Measurements from ENCODE around the gene EFNA3.

The EFNA3 gene

DNA sequence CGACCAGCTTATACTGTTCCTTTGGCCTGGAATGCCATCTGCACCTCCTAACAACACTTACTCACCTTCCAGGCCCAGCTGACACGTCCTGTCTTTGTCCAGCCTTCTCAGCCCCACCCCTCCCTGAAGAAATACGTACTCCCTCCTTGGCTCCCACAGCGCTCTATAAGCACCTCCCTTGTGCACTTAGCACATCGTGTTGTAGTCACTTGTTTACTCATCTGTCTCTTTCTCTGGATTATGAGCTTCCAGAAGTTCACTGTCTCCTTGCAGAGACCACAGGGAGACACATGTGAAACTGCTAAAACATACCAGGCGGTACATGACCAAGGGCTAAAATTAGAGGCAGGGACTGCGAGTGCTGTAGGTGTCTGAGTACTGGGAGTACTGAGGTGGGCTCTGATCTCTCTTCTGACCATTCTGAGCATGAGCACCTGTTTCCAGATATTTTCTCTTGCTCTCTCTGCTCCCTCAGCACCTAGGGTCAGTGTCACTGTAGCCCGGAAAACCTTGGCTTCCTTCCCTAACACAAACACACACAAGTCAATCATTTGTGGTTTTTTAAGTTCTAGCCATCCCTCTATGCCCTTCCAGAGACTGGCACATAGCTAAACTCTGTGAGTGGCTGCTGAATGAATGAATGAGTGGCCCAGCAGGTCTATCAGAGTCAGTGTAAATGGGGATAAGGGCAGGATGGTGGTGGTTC lies 39.9 kb upstream of the EFNA3 start:
- no peak overlapping the region for H3K27ac ChIP-seq (ENCODE audit: low read length)
- no peak overlapping the region for H3K4me3 ChIP-seq (ENCODE audit: low read depth in 1 of 2, low read length in 2 of 2)
- no peaks in the 10 kb centered on the region for H3K9me3 ChIP-seq (ENCODE audit: control insufficient read depth in 1 of 2, low read length in 2 of 2)
- H3K4me1 ChIP-seq (ENCODE audit: control insufficient read depth in 1 of 2, insufficient read depth in 2 of 2, low read length in 2 of 2), result peaks cover 0 to 8% of the 10 kb centered on the region in 2 donors
- H3K27me3 ChIP-seq (ENCODE audit: low read depth, low read length), result no peaks in the 10 kb centered on the region
- H3K36me3 ChIP-seq (ENCODE audit: control insufficient read depth in 1 of 2, insufficient read depth in 2 of 2, low read length in 2 of 2), result no peaks in the 10 kb centered on the region

- Histone ChIP-seq H3K36me3 (ENCODE audit: control insufficient read depth in 1 of 2, insufficient read depth in 2 of 2, low read length in 2 of 2) (no peaks in the 10 kb centered on the region), H3K9me3 (ENCODE audit: control insufficient read depth in 1 of 2, low read length in 2 of 2) (no peaks in the 10 kb centered on the region), H3K27me3 (ENCODE audit: low read depth, low read length) (no peaks in the 10 kb centered on the region), H3K4me3 (ENCODE audit: low read depth in 1 of 2, low read length in 2 of 2) (no peak overlapping the region), H3K27ac (ENCODE audit: low read length) (no peak overlapping the region), H3K4me1 (ENCODE audit: control insufficient read depth in 1 of 2, insufficient read depth in 2 of 2, low read length in 2 of 2) (peaks cover 0 to 8% of the 10 kb centered on the region in 2 donors)
These were observed 39.3 kb upstream of the EFNA3 start for GRCh38 chr1:155039308-155039669.

DNA sequence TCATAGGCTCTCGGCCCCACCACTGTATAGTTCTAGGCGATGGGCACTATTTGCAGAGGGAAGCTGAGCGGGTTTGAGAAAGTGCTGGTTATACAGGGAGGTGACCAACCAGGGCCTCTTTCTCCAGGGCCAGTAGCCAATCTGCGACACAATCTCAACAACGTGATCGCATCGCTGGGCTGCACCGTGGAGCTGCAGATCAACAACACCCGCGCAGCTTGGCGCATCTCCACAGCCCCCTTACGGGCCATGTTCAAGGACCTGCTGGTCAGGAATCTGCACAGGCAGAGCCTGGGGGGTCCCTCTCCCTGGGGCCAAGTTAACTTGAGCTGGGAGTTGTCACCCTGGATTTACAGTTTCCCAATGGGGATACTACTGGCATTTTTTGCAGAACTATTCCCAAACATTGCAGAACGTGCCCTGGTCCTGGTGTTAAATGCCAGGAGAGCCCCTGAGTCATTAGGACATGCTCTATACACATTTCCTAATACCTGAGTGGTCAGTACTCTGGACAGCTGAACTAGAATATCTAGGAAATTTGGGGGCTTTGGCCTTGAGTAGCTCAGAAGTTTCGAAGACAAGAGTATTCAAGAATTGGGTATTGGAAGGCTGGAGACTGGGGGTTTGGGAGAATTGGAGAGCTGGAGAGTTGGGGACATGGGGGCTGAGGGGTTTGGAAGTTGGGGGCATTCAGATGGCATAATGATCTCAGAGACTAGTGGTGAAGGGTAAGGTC lies 38.1 kb upstream of the EFNA3 start:
- no peak overlapping the region for H3K27ac ChIP-seq (ENCODE audit: low read length)
- H3K4me3 ChIP-seq (ENCODE audit: low read depth in 1 of 2, low read length in 2 of 2), result no peak overlapping the region
- H3K9me3 ChIP-seq (ENCODE audit: control insufficient read depth in 1 of 2, low read length in 2 of 2), result no peaks in the 10 kb centered on the region
- no peaks in the 10 kb centered on the region for H3K36me3 ChIP-seq (ENCODE audit: control insufficient read depth in 1 of 2, insufficient read depth in 2 of 2, low read length in 2 of 2)
- H3K4me1 ChIP-seq (ENCODE audit: control insufficient read depth in 1 of 2, insufficient read depth in 2 of 2, low read length in 2 of 2), result peaks cover 4 to 8% of the 10 kb centered on the region in 2 donors
- no peaks in the 10 kb centered on the region for H3K27me3 ChIP-seq (ENCODE audit: low read depth, low read length)

GRCh38 chr1:155042789-155043188 lies 35.8 kb upstream of the EFNA3 start:
- Histone ChIP-seq H3K4me3 (ENCODE audit: low read depth in 1 of 2, low read length in 2 of 2) (no peak overlapping the region), H3K27ac (ENCODE audit: low read length) (peak overlapping the region; percentile 82), H3K4me1 (ENCODE audit: control insufficient read depth in 1 of 2, insufficient read depth in 2 of 2, low read length in 2 of 2) (peaks cover 4 to 7% of the 10 kb centered on the region in 2 donors), H3K9me3 (ENCODE audit: control insufficient read depth in 1 of 2, low read length in 2 of 2) (no peaks in the 10 kb centered on the region), H3K36me3 (ENCODE audit: control insufficient read depth in 1 of 2, insufficient read depth in 2 of 2, low read length in 2 of 2) (no peaks in the 10 kb centered on the region), H3K27me3 (ENCODE audit: low read depth, low read length) (no peaks in the 10 kb centered on the region)

DNA sequence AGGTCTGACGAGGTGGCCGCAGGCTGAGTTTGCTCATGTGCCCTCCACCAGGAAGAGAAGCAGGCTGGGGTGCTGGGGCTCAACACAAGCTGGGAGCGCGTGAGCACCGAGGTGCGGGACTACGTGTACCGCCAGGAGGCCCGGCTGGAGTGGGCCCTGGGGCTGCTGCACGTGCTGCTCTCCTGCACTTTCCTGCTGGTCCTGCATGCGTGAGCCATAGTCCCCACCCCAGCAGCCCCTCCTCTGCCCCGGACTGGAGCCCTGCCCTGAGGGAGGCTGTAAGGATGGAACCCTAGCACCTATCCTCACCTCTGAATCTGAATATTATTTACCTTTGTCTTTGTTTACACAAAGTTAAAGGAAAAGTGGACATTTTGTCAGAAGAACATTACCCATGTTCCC lies 35.3 kb upstream of the EFNA3 start:
- Histone ChIP-seq H3K27ac (ENCODE audit: low read length) (peak overlapping the region; percentile 82), H3K4me3 (ENCODE audit: low read depth in 1 of 2, low read length in 2 of 2) (no peak overlapping the region), H3K36me3 (ENCODE audit: control insufficient read depth in 1 of 2, insufficient read depth in 2 of 2, low read length in 2 of 2) (no peaks in the 10 kb centered on the region), H3K4me1 (ENCODE audit: control insufficient read depth in 1 of 2, insufficient read depth in 2 of 2, low read length in 2 of 2) (peaks cover 2 to 4% of the 10 kb centered on the region in 2 donors), H3K9me3 (ENCODE audit: control insufficient read depth in 1 of 2, low read length in 2 of 2) (no peaks in the 10 kb centered on the region), H3K27me3 (ENCODE audit: low read depth, low read length) (no peaks in the 10 kb centered on the region)

GRCh38 chr1:155043793-155044192 lies 34.8 kb upstream of the EFNA3 start:
- H3K4me1 ChIP-seq (ENCODE audit: control insufficient read depth in 1 of 2, insufficient read depth in 2 of 2, low read length in 2 of 2), result peaks cover 0 to 4% of the 10 kb centered on the region in 2 donors
- no peaks in the 10 kb centered on the region for H3K27me3 ChIP-seq (ENCODE audit: low read depth, low read length)
- no peak overlapping the region for H3K4me3 ChIP-seq (ENCODE audit: low read depth in 1 of 2, low read length in 2 of 2)
- H3K9me3 ChIP-seq (ENCODE audit: control insufficient read depth in 1 of 2, low read length in 2 of 2), result no peaks in the 10 kb centered on the region
- no peaks in the 10 kb centered on the region for H3K36me3 ChIP-seq (ENCODE audit: control insufficient read depth in 1 of 2, insufficient read depth in 2 of 2, low read length in 2 of 2)
- H3K27ac ChIP-seq (ENCODE audit: low read length), result peak overlapping the region; percentile 82

DNA sequence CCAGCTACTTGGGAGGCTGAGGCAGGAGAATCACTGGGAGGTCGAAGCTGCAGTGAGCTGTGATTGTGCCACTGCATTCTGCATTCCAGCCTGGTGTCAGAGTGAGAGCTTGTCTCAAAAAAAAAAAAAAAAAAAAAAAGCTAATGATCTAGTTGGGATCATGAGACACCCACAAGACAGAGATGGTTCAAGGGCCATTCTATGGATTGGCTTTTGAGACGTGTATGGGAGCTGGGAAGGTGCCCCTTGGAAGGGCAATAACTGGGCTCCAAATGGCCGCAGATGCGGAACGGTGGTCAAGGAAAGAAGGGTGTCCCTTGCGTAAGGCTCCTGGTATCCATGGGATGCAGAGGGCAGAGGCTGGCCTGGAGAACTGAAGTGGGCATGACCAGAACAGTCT lies 34.3 kb upstream of the EFNA3 start:
- Histone ChIP-seq H3K27me3 (ENCODE audit: low read depth, low read length) (no peaks in the 10 kb centered on the region), H3K27ac (ENCODE audit: low read length) (peak overlapping the region; percentile 82), H3K36me3 (ENCODE audit: control insufficient read depth in 1 of 2, insufficient read depth in 2 of 2, low read length in 2 of 2) (no peaks in the 10 kb centered on the region), H3K4me1 (ENCODE audit: control insufficient read depth in 1 of 2, insufficient read depth in 2 of 2, low read length in 2 of 2) (peaks cover 0 to 5% of the 10 kb centered on the region in 2 donors), H3K4me3 (ENCODE audit: low read depth in 1 of 2, low read length in 2 of 2) (no peak overlapping the region), H3K9me3 (ENCODE audit: control insufficient read depth in 1 of 2, low read length in 2 of 2) (no peaks in the 10 kb centered on the region)

GRCh38 chr1:155044812-155045657 lies 33.6 kb upstream of the EFNA3 start:
- Histone ChIP-seq H3K9me3 (ENCODE audit: control insufficient read depth in 1 of 2, low read length in 2 of 2) (no peaks in the 10 kb centered on the region), H3K4me1 (ENCODE audit: control insufficient read depth in 1 of 2, insufficient read depth in 2 of 2, low read length in 2 of 2) (peaks cover 6 to 12% of the 10 kb centered on the region in 2 donors), H3K27me3 (ENCODE audit: low read depth, low read length) (no peaks in the 10 kb centered on the region), H3K4me3 (ENCODE audit: low read depth in 1 of 2, low read length in 2 of 2) (no peak overlapping the region), H3K36me3 (ENCODE audit: control insufficient read depth in 1 of 2, insufficient read depth in 2 of 2, low read length in 2 of 2) (no peaks in the 10 kb centered on the region), H3K27ac (ENCODE audit: low read length) (peak overlapping the region; percentile 23)

DNA sequence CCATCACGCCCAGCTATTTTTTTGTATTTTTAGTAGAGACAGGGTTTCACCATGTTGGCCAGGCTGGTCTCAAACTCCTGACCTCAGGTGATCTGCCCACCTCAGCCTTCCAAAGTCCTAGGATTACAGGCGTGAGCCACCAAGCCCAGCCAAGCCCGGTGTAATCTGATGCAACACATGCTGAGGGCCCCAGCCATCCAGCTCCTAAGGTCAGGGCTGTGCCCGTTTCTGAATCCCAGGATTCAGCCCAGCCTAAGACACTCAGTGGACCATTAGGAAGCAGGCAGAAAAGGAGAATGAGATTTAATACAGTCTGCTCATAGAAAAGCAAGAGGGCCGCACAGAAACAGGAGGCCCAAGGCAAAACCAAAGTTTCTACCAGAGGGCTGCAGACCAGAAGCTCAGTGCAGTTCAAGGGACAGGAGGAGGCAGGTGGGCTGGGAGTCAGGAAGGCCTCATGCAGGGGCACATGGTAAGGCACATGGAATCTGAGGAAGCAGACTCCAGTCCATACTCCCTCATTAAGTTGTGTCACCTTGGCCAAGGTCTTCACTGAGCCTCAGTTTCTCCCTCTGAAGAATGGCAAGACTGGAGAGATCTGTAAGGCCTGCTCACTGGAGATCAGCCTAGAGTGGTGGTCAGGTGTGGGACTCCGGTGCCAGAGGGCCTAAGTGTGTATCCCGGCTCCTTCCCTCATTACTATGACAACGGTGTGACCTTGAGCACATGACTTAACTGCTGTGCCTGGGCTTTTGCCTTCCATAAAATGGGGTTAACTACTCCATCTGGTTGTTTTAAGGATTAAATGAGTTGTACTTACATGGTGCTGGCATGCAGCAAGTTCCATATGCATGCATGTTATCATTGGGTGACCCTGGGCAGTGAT lies 29.9 kb upstream of the EFNA3 start:
- H3K4me3 ChIP-seq (ENCODE audit: low read depth in 1 of 2, low read length in 2 of 2), result no peak overlapping the region
- peaks cover 12 to 26% of the 10 kb centered on the region in 2 donors for H3K4me1 ChIP-seq (ENCODE audit: control insufficient read depth in 1 of 2, insufficient read depth in 2 of 2, low read length in 2 of 2)
- no peaks in the 10 kb centered on the region for H3K9me3 ChIP-seq (ENCODE audit: control insufficient read depth in 1 of 2, low read length in 2 of 2)
- H3K27ac ChIP-seq (ENCODE audit: low read length), result no peak overlapping the region
- H3K36me3 ChIP-seq (ENCODE audit: control insufficient read depth in 1 of 2, insufficient read depth in 2 of 2, low read length in 2 of 2), result no peaks in the 10 kb centered on the region
- no peaks in the 10 kb centered on the region for H3K27me3 ChIP-seq (ENCODE audit: low read depth, low read length)

DNA sequence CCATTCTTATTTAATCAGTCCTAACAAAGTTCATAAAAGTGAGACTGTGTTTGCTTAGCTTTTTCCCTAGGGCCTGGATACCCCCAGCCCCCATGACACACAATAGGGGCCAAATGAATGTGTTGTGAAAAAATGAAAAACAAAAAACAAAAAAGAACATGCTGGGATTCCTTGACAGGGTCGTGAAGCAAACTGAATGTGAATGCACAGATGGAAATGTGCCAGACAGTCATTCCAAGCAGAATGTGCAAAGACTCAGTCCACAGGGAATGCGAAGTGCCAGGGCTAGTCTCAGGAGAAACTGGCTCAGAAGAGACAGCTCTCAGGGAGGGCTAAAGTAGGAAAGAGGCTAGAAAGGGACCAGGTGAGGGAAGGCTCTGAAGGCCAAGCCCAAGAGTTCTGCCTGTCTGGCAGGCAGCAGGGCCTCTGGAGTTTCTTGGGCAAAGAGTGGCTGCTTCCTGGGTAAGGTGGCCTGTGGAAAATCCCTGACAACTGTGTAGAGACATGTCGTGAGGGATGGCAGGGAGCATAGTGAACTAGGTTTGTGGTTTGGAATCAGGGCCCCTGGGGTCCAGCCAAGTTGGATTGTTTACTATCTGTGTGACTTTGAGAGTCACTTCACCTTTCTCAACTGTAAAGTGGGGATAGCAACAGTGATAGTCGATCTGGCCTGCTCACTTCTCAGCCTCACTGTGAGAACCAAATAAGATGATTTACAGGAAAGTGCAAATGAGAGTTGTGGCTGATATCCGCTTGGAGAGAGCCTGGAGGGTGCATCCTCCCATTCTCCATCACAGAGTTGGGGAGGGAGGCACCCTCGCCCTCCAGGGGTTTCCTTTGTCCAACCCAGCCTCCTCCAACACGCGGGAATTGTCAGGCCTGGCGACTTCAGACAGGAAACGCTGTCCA lies 28.7 kb upstream of the EFNA3 start:
- peaks cover 12 to 22% of the 10 kb centered on the region in 2 donors for H3K4me1 ChIP-seq (ENCODE audit: control insufficient read depth in 1 of 2, insufficient read depth in 2 of 2, low read length in 2 of 2)
- H3K27me3 ChIP-seq (ENCODE audit: low read depth, low read length), result no peaks in the 10 kb centered on the region

More for the DNA sequence above, 28.7 kb upstream of the EFNA3 start:
- Histone ChIP-seq H3K4me3 (ENCODE audit: low read depth in 1 of 2, low read length in 2 of 2) (peak overlapping the region; percentile 61 to 68), H3K36me3 (ENCODE audit: control insufficient read depth in 1 of 2, insufficient read depth in 2 of 2, low read length in 2 of 2) (peaks cover 3 to 8% of the 10 kb centered on the region in 2 donors), H3K27ac (ENCODE audit: low read length) (peak overlapping the region; percentile 37), H3K9me3 (ENCODE audit: control insufficient read depth in 1 of 2, low read length in 2 of 2) (no peaks in the 10 kb centered on the region)
